Astrocyte (in vitro differentiated cells and primary cell): Measurements from ENCODE around the gene DDX21. TPM values are rescaled to one million over a fixed set of nuclear protein-coding genes. Genes with fewer than 3 reads are reported as not detected.
A peak's percentile ranks its signal among the peaks of the same experiment; 100 is the strongest.
"Not testable (repeated sequence)": the region's sequence is repeated elsewhere in the genome, so short reads cannot be mapped to it uniquely, and the experiment has no call there.

Experiments used
- DNase-seq: peaks from one replicate; pipeline ENCODE4 v3.0.0-alpha.2; 2010; ENCODE audit warnings: low read depth
- FAIRE-seq: peaks from 2 replicates; lab custom pipeline; 2011; peaks lifted over from hg19 to GRCh38; lab: Jason Lieb, UNC
- H2AFZ ChIP-seq: 2 replicates; pipeline ENCODE4 v1.6.0; 2012; ENCODE audit warnings: low read depth, low read length, inconsistent platforms
- H3K27ac ChIP-seq: 2 replicates; pipeline ENCODE4 v1.5.1; 2011; ENCODE audit warnings: low read depth, low read length, inconsistent platforms
- H3K27me3 ChIP-seq: 2 replicates; pipeline ENCODE4 v1.6.0; 2011; ENCODE audit warnings: low read length, inconsistent platforms; ENCODE audit not compliant: insufficient read depth
- H3K36me3 ChIP-seq: 2 replicates; pipeline ENCODE4 v1.5.1; 2011; ENCODE audit warnings: low read length, inconsistent platforms; ENCODE audit not compliant: insufficient read depth
- H3K4me1 ChIP-seq: 2 replicates; pipeline ENCODE4 v1.5.1; 2011; ENCODE audit warnings: low read length, inconsistent platforms; ENCODE audit not compliant: insufficient read depth
- H3K4me2 ChIP-seq: 2 replicates; pipeline ENCODE4 v1.6.0; 2012; ENCODE audit warnings: low read length, inconsistent platforms
- H3K4me3 ChIP-seq: 2 replicates; pipeline ENCODE4 v1.5.1; 2011; ENCODE audit warnings: low read depth, mild to moderate bottlenecking, low read length, inconsistent platforms; ENCODE audit not compliant: insufficient read depth
- H3K79me2 ChIP-seq: 2 replicates; pipeline ENCODE4 v1.6.0; 2012; ENCODE audit warnings: mild to moderate bottlenecking, low read length, inconsistent platforms; ENCODE audit not compliant: insufficient read depth
- H3K9ac ChIP-seq: 2 replicates; pipeline ENCODE4 v1.6.0; 2012; ENCODE audit warnings: mild to moderate bottlenecking, low read length, inconsistent platforms
- H3K9me3 ChIP-seq: 2 replicates; pipeline ENCODE4 v1.5.1; 2012; ENCODE audit warnings: low read depth, mild to moderate bottlenecking, low read length, inconsistent platforms; ENCODE audit not compliant: insufficient read depth
- H4K20me1 ChIP-seq: 2 replicates; pipeline ENCODE4 v1.6.0; 2012; ENCODE audit warnings: low read length, inconsistent platforms; ENCODE audit not compliant: insufficient read depth
- H3K27ac Mint-ChIP-seq: one replicate; pipeline ENCODE4 v1.8.0; 2021; ENCODE audit warnings: mild to moderate bottlenecking, mixed read lengths; ENCODE audit not compliant: unreplicated experiment
- H3K27me3 Mint-ChIP-seq: one replicate; pipeline ENCODE4 v1.8.0; 2021; ENCODE audit warnings: low read depth, mixed read lengths; ENCODE audit not compliant: unreplicated experiment
- H3K36me3 Mint-ChIP-seq: one replicate; pipeline ENCODE4 v1.8.0; 2021; ENCODE audit warnings: low read depth, mixed read lengths; ENCODE audit not compliant: unreplicated experiment
- H3K4me1 Mint-ChIP-seq: one replicate; pipeline ENCODE4 v1.8.0; 2021; ENCODE audit warnings: low read depth, mixed read lengths; ENCODE audit not compliant: unreplicated experiment
- H3K4me3 Mint-ChIP-seq: one replicate; pipeline ENCODE4 v1.8.0; 2021; ENCODE audit warnings: mild to moderate bottlenecking, moderate library complexity, mixed read lengths; ENCODE audit not compliant: unreplicated experiment
- H3K9me3 Mint-ChIP-seq: one replicate; pipeline ENCODE4 v1.8.0; 2021; ENCODE audit warnings: mild to moderate bottlenecking, mixed read lengths; ENCODE audit not compliant: unreplicated experiment
- EZH2 ChIP-seq: IDR thresholded peaks from 2 replicates; pipeline ENCODE4 v1.6.1; 2012; ENCODE audit warnings: mild to moderate bottlenecking, low read length, inconsistent platforms; ENCODE audit not compliant: insufficient read depth
- total RNA-seq: library from RNA; stranded (reverse); gene quantifications from 2 replicates; pipeline ENCODE4 v1.2.1, GENCODE V29; 2021
- TF ChIP-seq, protein P1 (sequence below): IDR thresholded peaks from 2 replicates; pipeline ENCODE4 v1.5.1; 2011; ENCODE audit warnings: low read depth, mild to moderate bottlenecking, inconsistent platforms, low read length, moderate library complexity; ENCODE audit not compliant: insufficient read depth

Gene DDX21
- total RNA-seq, 1 donor from 2014 or later = 125 TPM

DNA sequence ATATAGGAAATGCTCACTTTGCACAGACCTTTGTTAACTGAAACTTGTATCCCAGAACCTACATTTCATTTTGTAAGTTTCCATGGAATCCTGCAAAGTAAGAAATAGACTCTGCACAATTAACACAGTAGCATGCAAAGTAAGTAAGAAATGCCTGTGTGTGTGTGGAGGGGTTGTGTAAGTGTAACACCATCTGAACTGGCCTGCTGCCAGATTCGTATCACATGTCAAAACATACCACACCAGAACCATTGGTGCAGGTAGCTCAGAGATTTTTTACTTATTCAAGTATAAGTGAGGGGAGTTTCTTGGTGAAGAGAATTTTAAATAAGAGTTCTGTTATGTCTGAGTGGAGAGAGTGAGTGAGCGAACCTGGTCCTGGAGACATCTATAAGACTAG lies 17.9 kb upstream of the DDX21 start:
- DNase-seq = no peak
- Mint-ChIP-seq H3K9me3 (no peaks in the 10 kb centered on the region), H3K4me3 (no peak overlapping the region), H3K27me3 (no peaks in the 10 kb centered on the region), H3K27ac (no peak overlapping the region), H3K36me3 (peaks cover 1% of the 10 kb centered on the region), H3K4me1 (no peaks in the 10 kb centered on the region)
- no peak for FAIRE-seq
- peaks cover 3% of the 10 kb centered on the region for H4K20me1 ChIP-seq
- no peaks in the 10 kb centered on the region for H3K27me3 ChIP-seq
- no peak overlapping the region for H3K4me2 ChIP-seq
- no peak overlapping the region for H3K27ac ChIP-seq
- H3K4me1 ChIP-seq = no peaks in the 10 kb centered on the region
- no peaks in the 10 kb centered on the region for H3K9me3 ChIP-seq
- no peak overlapping the region for H3K9ac ChIP-seq
- peaks cover 10% of the 10 kb centered on the region for H3K79me2 ChIP-seq
- H2AFZ ChIP-seq = no peak overlapping the region
- H3K4me3 ChIP-seq = no peak overlapping the region
- H3K36me3 ChIP-seq = peaks cover 29% of the 10 kb centered on the region
- TF ChIP-seq, protein P1, sequence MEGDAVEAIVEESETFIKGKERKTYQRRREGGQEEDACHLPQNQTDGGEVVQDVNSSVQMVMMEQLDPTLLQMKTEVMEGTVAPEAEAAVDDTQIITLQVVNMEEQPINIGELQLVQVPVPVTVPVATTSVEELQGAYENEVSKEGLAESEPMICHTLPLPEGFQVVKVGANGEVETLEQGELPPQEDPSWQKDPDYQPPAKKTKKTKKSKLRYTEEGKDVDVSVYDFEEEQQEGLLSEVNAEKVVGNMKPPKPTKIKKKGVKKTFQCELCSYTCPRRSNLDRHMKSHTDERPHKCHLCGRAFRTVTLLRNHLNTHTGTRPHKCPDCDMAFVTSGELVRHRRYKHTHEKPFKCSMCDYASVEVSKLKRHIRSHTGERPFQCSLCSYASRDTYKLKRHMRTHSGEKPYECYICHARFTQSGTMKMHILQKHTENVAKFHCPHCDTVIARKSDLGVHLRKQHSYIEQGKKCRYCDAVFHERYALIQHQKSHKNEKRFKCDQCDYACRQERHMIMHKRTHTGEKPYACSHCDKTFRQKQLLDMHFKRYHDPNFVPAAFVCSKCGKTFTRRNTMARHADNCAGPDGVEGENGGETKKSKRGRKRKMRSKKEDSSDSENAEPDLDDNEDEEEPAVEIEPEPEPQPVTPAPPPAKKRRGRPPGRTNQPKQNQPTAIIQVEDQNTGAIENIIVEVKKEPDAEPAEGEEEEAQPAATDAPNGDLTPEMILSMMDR = no peak
- TF ChIP-seq EZH2 = no peak

- peaks cover 1% of the 10 kb centered on the region for H3K36me3 Mint-ChIP-seq
- no peaks in the 10 kb centered on the region for H3K27me3 Mint-ChIP-seq
- H3K9ac ChIP-seq = no peak overlapping the region
- H3K79me2 ChIP-seq = peaks cover 10% of the 10 kb centered on the region
- peaks cover 31% of the 10 kb centered on the region for H3K36me3 ChIP-seq
- no peaks in the 10 kb centered on the region for H3K9me3 Mint-ChIP-seq
- H3K27me3 ChIP-seq = no peaks in the 10 kb centered on the region
- no peaks in the 10 kb centered on the region for H3K4me1 ChIP-seq
- H3K4me1 Mint-ChIP-seq = no peaks in the 10 kb centered on the region
- no peak overlapping the region for H2AFZ ChIP-seq
- H4K20me1 ChIP-seq = peaks cover 3% of the 10 kb centered on the region
- H3K9me3 ChIP-seq = no peaks in the 10 kb centered on the region
- DNase-seq (no peak), FAIRE-seq (no peak)
- no peak overlapping the region for H3K4me2 ChIP-seq
- no peak overlapping the region for H3K4me3 ChIP-seq
- H3K4me3 Mint-ChIP-seq = no peak overlapping the region
- H3K27ac Mint-ChIP-seq = peak overlapping the region; percentile 34
- H3K27ac ChIP-seq = no peak overlapping the region
- TF ChIP-seq EZH2 = no peak
- TF ChIP-seq, protein P1 = no peak
Observed at GRCh38 chr10:68938884-68939283, 17.1 kb upstream of the DDX21 start.

GRCh38 chr10:68940917-68941316 lies 15.1 kb upstream of the DDX21 start:
- FAIRE-seq, H4K20me1 ChIP-seq, H3K9me3 Mint-ChIP-seq, H3K79me2 ChIP-seq, H3K4me2 ChIP-seq, H3K4me1 Mint-ChIP-seq, H3K27ac ChIP-seq, H3K27me3 Mint-ChIP-seq, DNase-seq, H3K4me3 ChIP-seq, H3K27ac Mint-ChIP-seq, H3K9ac ChIP-seq, H3K9me3 ChIP-seq, H2AFZ ChIP-seq, H3K4me1 ChIP-seq, H3K4me3 Mint-ChIP-seq, H3K36me3 Mint-ChIP-seq, H3K27me3 ChIP-seq: not testable (repeated sequence)
- peaks cover 25% of the 10 kb centered on the region for H3K36me3 ChIP-seq
